SKM-1 (cell line): ENCODE results near the gene LRRFIP1.

Source experiments
- DNase-seq: peaks from one replicate; lab custom pipeline; 2025; ENCODE audit not compliant: unreplicated experiment; lab: John Stamatoyannopoulos, UW

The LRRFIP1 gene

GRCh38 chr2:237616734-237617586 is 10.4 kb upstream of the LRRFIP1 start:
- no peak for DNase-seq

DNA sequence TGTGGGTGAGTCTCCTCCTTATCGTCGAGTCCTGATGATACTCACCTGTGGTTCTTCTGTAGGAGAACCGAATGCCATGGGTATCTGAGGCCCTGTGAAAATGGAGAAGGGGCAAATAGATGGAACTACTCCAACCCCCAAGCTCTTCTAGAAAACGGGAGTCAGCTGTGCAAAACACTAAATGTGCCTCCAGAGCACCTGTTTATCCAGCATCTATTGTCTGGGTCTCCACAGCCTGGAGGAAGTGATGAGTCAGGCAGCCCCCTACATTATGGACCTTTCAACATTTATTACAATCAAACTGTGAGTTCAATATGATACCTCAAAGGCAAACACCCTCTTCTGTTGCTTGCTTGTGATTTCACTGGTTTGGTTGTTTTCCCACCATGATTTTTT is 9.8 kb upstream of the LRRFIP1 start:
- no peak for DNase-seq

- no peak for DNase-seq
Measured at GRCh38 chr2:237618449-237618848, 8.9 kb upstream of the LRRFIP1 start.

GRCh38 chr2:237623428-237624403 is 3.7 kb upstream of the LRRFIP1 start:
- DNase-seq = no peak

- DNase-seq = no peak
Measured at GRCh38 chr2:237624565-237624964, 2.8 kb upstream of the LRRFIP1 start.

- no peak for DNase-seq
Measured at GRCh38 chr2:237625216-237625705, 2.1 kb upstream of the LRRFIP1 start.

DNA sequence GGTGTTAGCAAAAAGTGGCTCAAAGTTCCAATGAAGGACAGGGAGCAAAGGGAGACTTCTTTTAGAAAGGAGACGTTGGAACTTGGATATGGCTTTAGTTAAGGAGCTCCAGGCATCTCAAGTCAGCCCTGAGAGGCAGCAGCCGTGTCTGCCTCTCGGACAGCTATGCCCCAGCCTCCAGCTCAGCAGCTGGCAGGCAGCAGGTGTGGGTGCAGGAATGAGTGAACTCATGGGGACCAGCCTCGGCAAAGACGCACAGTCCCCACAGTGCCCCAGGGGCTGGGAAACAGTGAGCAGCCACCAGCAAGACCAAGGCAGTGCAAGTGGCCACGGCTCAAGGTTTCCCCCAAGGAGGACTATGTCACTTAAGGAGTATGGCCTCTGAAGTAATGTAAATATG is 1.6 kb upstream of the LRRFIP1 start:
- no peak for DNase-seq

GRCh38 chr2:237626813-237627440 is 460 bp upstream of the LRRFIP1 start:
- no peak for DNase-seq

GRCh38 chr2:237628247-237629187 is 1.1 kb downstream of the LRRFIP1 start:
- DNase-seq = no peak

DNA sequence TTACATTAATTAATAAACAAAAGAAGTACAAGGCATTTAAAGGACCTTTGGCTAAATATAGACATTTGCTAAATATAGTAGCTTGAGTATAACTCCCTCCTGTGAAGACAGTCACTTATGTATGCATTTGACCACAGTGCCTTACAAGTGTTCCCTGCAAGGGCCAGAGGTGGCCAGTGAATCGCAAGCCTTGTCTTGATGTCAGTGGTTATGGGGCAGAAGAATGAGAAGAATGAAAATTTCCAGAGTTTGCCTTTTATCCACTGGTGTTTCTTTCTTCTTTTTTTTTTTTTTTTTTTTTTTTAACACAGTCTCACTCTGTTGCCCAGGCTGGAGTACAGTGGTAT is 1.8 kb downstream of the LRRFIP1 start:
- no peak for DNase-seq

GRCh38 chr2:237629739-237630138 is 2.4 kb downstream of the LRRFIP1 start:
- DNase-seq = no peak

DNA sequence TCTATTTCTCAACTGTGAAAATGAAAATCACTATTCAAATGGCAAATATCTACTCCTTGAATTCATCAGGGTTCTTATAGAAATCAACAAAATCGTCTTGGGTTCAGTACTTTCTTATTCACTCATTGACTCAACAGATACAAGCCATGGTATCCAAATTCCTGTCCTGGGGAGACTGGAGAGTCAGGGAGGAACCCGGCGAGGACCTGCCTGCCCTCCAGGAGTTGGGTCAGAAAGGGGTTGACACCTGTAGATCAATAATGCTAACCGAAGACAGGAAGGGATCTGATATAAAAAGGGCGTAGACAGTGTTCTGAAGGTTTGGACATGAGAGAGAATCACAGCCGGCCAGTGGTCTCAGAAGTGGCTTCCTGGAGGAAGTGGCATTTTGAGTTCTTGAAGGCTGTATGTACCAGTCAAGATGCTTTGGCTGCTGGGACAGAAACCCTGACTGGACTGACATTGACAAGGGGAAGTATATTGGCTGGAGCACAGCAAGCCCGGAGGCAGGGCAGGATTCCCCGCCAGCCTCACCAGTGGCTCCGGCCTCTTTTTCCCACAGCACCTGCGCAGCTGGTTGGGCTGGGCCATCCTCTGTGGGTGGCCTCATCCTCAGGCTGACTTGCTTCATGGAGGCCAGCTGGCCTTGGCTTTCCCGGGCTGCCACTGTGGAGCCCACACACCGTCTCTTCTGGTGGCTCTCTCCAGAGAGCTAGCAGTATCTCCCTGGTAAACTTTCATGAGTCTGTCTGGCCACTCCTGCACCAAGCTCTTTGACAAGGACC is 3.0 kb downstream of the LRRFIP1 start:
- no peak for DNase-seq

DNA sequence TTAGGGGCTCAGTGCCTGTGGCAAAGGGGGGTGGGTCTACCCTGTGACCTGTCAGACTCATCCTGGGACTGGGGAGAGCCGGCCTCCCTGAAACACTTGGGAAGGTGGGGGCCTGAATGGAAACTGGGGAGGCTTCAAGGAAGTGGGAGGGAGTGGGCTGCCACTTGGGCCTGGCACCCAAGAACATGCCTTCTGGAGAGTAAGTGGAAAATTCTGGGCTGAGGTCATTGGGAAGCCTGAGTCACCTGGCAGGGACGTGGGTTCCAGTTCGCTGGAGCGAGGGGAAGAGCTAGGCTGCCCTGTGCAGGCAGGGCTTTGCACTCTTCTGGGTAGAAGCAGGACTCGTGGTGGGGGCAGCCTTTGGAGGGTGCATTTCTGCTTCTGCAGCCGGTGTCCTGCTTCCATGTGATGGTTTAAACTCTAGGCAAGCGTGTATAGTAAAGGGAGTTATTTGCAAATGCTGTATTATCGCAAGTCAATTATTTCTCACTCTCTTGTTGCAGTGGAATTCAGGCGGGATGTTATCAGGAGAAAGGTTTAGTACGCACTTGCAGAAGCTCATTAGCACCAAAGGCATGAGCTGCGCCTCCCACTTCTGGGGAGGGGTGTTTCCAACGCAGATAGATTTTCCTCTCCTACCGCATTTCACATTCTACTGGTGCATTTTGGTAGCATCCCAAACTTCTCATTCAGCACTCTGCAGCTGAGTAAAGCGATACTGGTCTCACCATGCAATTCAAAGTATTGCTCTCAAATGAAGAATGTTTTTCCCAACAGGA is 3.8 kb downstream of the LRRFIP1 start:
- DNase-seq = no peak

- DNase-seq = no peak
Measured at GRCh38 chr2:237631801-237632585, 4.6 kb downstream of the LRRFIP1 start.

DNA sequence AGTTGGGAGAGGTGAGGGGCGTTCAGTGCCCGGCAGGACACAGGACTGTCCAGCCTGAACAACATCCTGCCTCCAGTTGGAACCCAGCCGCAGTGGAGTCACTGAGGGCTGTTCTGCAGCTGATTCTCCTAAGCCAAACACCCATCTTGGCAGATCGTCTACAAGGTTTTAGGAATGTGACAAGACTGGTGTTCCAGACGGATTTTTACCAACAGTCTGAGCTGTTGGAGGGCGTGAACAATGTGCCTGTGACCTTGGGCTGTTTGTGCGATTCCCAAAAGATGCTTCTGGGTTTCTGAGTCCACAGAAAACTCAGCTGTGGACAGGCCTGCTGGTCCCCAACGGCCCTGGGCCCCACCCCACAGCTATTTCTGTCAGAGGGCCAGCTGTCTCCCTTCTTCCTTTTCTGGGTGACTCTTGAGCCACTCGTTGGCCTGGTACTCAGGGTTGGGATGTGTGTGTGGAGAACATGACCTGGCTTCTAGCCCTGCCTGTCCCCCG is 5.7 kb downstream of the LRRFIP1 start:
- no peak for DNase-seq

GRCh38 chr2:237636578-237636977 is 9.2 kb downstream of the LRRFIP1 start:
- no peak for DNase-seq

- DNase-seq = no peak
Measured at GRCh38 chr2:237637429-237638135, 10.2 kb downstream of the LRRFIP1 start.
